ENCODE data around the gene STRADA.

The STRADA gene, protein sequence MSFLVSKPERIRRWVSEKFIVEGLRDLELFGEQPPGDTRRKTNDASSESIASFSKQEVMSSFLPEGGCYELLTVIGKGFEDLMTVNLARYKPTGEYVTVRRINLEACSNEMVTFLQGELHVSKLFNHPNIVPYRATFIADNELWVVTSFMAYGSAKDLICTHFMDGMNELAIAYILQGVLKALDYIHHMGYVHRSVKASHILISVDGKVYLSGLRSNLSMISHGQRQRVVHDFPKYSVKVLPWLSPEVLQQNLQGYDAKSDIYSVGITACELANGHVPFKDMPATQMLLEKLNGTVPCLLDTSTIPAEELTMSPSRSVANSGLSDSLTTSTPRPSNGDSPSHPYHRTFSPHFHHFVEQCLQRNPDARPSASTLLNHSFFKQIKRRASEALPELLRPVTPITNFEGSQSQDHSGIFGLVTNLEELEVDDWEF

DNA sequence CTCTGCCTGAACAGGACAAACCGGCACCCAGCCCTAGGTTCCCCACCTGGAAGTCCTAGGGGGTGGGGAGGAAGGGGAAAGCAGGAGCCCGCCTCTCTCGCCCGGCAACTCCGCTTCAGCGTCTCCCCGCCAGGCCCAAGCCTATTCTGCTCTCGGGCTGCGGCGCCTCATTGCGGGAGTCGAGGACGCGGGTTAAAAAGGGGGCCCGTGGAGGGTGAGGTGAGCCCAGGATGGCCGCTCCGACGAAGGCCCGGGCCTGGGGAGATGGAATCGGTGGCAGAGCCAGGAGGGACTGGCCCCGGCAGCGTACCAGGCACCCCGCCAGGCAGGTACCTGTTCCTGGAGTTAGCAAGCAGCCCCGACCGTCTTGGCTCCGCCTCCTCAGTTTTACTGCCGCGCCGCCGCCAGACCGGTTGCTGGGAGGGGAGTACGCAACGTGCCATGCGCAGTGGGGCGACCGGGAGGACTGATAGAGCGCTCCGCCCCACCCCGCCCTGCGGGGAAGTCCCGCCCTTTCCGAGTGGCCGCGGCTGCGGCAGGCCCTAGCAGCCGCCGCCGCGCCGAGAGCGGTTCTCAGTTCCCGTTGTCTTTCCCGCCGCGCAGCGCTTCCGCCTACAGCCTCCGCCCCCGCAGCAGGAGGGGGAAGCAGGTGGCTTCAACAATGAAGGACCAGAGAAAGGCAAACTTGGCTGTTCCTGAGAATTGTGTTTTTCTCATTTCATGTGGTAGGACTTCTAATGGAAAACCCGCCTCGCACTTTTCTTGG lies at the start of gene STRADA:
Gene STRADA (minus strand): TSS at position 392 of the 766 bp plus-strand sequence. CDS start 13,430 bp downstream, outside the sequence.
- peak; percentile 96 to 97 for DNase-seq (ENCODE audit: low read depth in 2 of 2)
- peak within 1 kb of the TSS; percentile 89 to 94 for H3K4me3 ChIP-seq (replicated peaks in 1 of 2; ENCODE audit: low read depth in 2 of 2, low read length in 2 of 2)
- TF ChIP-seq, protein P1, sequence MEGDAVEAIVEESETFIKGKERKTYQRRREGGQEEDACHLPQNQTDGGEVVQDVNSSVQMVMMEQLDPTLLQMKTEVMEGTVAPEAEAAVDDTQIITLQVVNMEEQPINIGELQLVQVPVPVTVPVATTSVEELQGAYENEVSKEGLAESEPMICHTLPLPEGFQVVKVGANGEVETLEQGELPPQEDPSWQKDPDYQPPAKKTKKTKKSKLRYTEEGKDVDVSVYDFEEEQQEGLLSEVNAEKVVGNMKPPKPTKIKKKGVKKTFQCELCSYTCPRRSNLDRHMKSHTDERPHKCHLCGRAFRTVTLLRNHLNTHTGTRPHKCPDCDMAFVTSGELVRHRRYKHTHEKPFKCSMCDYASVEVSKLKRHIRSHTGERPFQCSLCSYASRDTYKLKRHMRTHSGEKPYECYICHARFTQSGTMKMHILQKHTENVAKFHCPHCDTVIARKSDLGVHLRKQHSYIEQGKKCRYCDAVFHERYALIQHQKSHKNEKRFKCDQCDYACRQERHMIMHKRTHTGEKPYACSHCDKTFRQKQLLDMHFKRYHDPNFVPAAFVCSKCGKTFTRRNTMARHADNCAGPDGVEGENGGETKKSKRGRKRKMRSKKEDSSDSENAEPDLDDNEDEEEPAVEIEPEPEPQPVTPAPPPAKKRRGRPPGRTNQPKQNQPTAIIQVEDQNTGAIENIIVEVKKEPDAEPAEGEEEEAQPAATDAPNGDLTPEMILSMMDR (IDR thresholded peaks at IDR 0.05; ENCODE audit: low read depth, low read length), result no peak

DNA sequence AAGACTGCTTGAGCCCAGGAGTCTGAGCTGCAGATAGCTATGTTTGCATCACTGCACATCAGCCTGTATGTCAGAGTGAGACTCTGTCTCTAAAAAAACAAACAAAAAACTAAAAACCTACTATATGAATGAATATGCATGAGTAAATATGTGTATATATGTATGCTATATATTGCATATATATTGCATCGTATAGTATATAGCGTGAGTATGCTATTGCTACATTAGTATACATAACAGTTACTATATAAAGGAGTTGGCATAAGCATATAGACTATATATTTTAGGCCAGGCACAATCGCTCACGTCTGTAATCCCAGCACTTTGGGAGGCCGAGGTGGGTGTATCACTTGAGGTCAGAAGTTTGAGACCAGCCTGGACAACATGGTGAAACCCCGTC lies 48.5 kb upstream of the STRADA start:
- DNase-seq (ENCODE audit: low read depth in 2 of 2), result no peak
- no peak overlapping the region for H3K4me3 ChIP-seq (replicated peaks in 1 of 2; ENCODE audit: low read depth in 2 of 2, low read length in 2 of 2)
- TF ChIP-seq, protein P1 (IDR thresholded peaks at IDR 0.05; ENCODE audit: low read depth, low read length), result no peak

DNA sequence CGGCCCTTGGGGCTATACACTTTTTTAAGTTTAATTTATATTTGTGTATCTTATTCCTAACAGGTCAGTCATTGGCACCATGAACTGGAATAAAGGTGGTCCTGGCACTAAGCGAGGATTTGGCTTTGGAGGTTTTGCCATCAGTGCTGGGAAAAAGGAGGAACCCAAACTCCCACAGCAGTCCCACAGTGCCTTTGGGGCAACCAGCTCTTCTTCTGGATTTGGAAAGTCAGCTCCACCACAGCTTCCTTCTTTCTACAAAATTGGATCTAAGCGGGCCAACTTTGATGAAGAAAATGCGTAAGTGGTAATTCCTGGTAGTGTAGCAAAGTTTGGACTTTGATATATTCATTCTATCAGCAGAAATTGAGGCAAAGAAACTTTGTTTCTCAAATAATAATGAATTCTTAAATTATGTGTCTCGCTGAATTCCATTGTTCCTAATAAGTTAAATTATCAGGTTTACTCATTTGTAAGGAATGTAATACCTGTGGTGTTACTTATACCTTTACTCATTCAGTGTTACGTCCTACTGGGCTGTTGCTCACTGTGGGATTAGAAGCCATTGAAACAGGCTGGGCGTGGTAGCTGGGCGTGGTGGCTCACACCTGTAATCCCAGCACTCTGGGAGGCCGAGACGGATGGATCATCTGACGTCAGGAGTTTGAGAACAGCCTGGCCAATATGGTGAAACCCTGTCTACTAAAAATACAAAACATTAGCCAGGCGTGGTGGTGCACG lies 45.5 kb upstream of the STRADA start:
- TF ChIP-seq, protein P1 (IDR thresholded peaks at IDR 0.05; ENCODE audit: low read depth, low read length), result no peak
- no peak overlapping the region for H3K4me3 ChIP-seq (replicated peaks in 1 of 2; ENCODE audit: low read depth in 2 of 2, low read length in 2 of 2)
- no peak for DNase-seq (ENCODE audit: low read depth in 2 of 2)

DNA sequence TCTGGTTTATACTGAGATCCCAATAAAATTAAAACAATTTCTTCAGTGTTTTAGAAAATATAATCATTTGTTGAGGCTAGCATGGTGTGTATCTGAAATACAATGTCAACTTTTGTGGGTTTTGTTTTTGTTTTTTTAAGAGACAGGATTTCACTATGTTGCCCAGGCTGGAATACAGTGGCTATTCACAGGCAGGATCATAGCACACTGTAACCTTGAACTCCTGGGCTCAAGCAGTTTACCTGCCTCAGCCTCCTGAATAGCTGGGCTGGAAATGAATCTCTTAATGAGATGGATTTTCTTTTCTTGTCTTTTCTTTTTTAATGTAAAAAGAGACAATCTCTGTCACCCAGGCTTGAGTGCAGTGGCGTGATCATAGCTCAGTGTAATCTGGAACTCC lies 44.5 kb upstream of the STRADA start:
- TF ChIP-seq, protein P1 (IDR thresholded peaks at IDR 0.05; ENCODE audit: low read depth, low read length), result no peak
- no peak for DNase-seq (ENCODE audit: low read depth in 2 of 2)
- H3K4me3 ChIP-seq (replicated peaks in 1 of 2; ENCODE audit: low read depth in 2 of 2, low read length in 2 of 2), result no peak overlapping the region

DNA sequence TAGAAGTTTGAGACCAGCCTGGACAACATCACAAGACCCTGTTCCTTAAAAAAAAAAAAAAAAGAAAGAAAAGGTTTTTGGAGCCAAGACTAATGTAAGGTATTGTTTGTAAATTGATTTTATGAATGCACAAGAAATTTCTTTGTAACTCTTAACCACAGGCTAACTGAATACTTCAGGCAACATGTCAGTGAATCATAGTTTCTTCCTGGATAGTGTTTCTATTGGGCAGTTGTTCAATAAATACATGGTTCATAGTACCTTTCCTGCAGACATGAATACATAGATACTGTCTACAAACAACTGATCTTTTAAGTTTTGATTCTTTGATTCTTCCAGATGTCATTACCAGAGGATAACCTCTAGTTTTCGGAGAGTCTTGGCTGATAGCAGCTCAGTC lies 44.0 kb upstream of the STRADA start:
- TF ChIP-seq, protein P1 (IDR thresholded peaks at IDR 0.05; ENCODE audit: low read depth, low read length), result no peak

DNA sequence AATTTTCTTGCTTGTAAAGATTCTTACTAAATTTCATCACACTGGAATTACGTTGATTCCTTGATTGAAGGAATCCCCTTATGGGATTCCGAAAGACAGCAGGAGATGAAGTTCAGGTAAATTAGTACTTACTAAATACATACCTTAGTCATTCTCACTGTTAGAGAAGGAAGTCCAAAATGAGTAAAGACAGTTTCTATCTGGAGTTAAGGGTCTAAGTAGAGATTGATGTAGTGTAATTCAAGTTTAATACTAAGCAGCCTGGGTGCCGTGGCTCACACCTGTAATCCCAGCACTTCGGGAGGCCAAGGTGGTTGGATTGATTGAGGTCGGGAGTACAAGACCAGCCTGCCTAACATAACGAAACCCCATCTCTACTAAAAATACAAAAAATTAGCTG lies 41.9 kb upstream of the STRADA start:
- TF ChIP-seq, protein P1 (IDR thresholded peaks at IDR 0.05; ENCODE audit: low read depth, low read length), result no peak

More for the DNA sequence above, 44.0 kb upstream of the STRADA start:
- peak; percentile 31 to 56 for DNase-seq (ENCODE audit: low read depth in 2 of 2)
- no peak overlapping the region for H3K4me3 ChIP-seq (replicated peaks in 1 of 2; ENCODE audit: low read depth in 2 of 2, low read length in 2 of 2)

More for the DNA sequence above, 41.9 kb upstream of the STRADA start:
- no peak overlapping the region for H3K4me3 ChIP-seq (replicated peaks in 1 of 2; ENCODE audit: low read depth in 2 of 2, low read length in 2 of 2)
- no peak for DNase-seq (ENCODE audit: low read depth in 2 of 2)

Data from cardiac fibroblast (primary cell).